RWPE1 (cell line): ENCODE measurements around the gene KLHDC7B.
A peak's percentile ranks its signal among the peaks of the same experiment; 100 is the strongest.

ENCODE experiments used
- CTCF ChIA-PET: fragments of 350-600 bp; sonication (Branson Sonifier 250); formaldehyde crosslinking; extraction: SDS; loops from one replicate; lab custom pipeline; 2021; lab: Yijun Ruan, JAX
- POLR2A ChIA-PET: fragments of 400-600 bp; formaldehyde crosslinking; extraction: SDS; loops from one replicate; lab custom pipeline; 2020; ENCODE audit warnings: antibody characterized with exemption; ENCODE audit not compliant: low non-redundant PET; lab: Yijun Ruan, JAX
- DNase-seq: peaks from one replicate; pipeline ENCODE4 v3.0.0; 2012; ENCODE audit warnings: low spot score
- H3K27ac ChIP-seq: fragments of 450-650 bp; 2 replicates; pipeline ENCODE4 v1.5.1; 2017
- CTCF ChIP-seq: fragments of 450-650 bp; conservative IDR thresholded peaks from 2 replicates; pipeline ENCODE4 v1.5.1; 2017; ENCODE audit warnings: low read depth, mild to moderate bottlenecking

The KLHDC7B gene

GRCh38 chr22:50545522-50546325 is at the start of gene KLHDC7B:
Gene KLHDC7B, plus strand, starts transcription at chr22:50545899. Its CDS starts 345 bp downstream, at chr22:50546244.
- peak within 1 kb of the TSS; percentile 67 for H3K27ac ChIP-seq
- ChIA-PET POLR2A (interaction anchor here (1.2 kb wide), 1 partner anchor 14 kb away, joined by 4 read pairs; no protein-coding TSS in a partner anchor), CTCF (no interaction called here)
- no peak for DNase-seq
- no peak for TF ChIP-seq CTCF

- ChIA-PET CTCF (interaction anchor here (0.8 kb wide), 1 partner anchor 28 kb away, joined by 3 read pairs; no protein-coding TSS in a partner anchor), POLR2A (no interaction called here)
- no peak overlapping the region for H3K27ac ChIP-seq
- no peak for DNase-seq
- TF ChIP-seq CTCF: no peak
Observed at GRCh38 chr22:50497093-50497492, 48.6 kb upstream of the KLHDC7B start.

- 0 out of 2 replicates have a peak overlapping the region, but pooled peaks have one; percentile 15 for H3K27ac ChIP-seq
- POLR2A ChIA-PET: no interaction called here
- no peak for DNase-seq
- peak; percentile 39; the same call in 1 of the 2 replicates for TF ChIP-seq CTCF
- CTCF ChIA-PET: interaction anchor here (1.0 kb wide), 1 partner anchor 20 kb away, joined by 3 read pairs; no protein-coding TSS in a partner anchor
Observed at GRCh38 chr22:50498322-50498890, 47.3 kb upstream of the KLHDC7B start.

- no peak for DNase-seq
- CTCF ChIA-PET: no interaction called here
- POLR2A ChIA-PET: no interaction called here
- no peak for TF ChIP-seq CTCF
- no peak overlapping the region for H3K27ac ChIP-seq
Observed at GRCh38 chr22:50500452-50500851, 45.2 kb upstream of the KLHDC7B start.

- TF ChIP-seq CTCF: no peak
- POLR2A ChIA-PET: no interaction called here
- CTCF ChIA-PET: no interaction called here
- DNase-seq: no peak
- H3K27ac ChIP-seq: peak overlapping the region; percentile 53
Observed at GRCh38 chr22:50502096-50502495, 43.6 kb upstream of the KLHDC7B start.

- no peak for TF ChIP-seq CTCF
- POLR2A ChIA-PET: no interaction called here
- DNase-seq: no peak
- peak overlapping the region; percentile 53 for H3K27ac ChIP-seq
- CTCF ChIA-PET: no interaction called here
Observed at GRCh38 chr22:50502628-50503474, 42.8 kb upstream of the KLHDC7B start.
